Endothelial cell of umbilical vein (primary cell): ENCODE measurements around the gene CHPF2. TPM values are rescaled to one million over a fixed set of nuclear protein-coding genes. Genes with fewer than 3 reads are reported as not detected.

Experiments used
- BruUV-seq: library from RNA; stranded (reverse); fragments of 400-500 nt; replicated peaks from 2 replicates; lab custom pipeline; 2021; lab: Mats Ljungman, UMichigan
- CTCF ChIA-PET: fragments of 300-600, 350-600 bp; sonication (Branson Sonifier 250); formaldehyde crosslinking; loops from one replicate; lab custom pipeline; 2021; ENCODE audit warnings: antibody characterized with exemption, inconsistent platforms; lab: Charles Lee
- POLR2A ChIA-PET: fragments of 300-600, 350-600 bp; sonication (Branson Sonifier 250); formaldehyde crosslinking; loops from one replicate; lab custom pipeline; 2021; ENCODE audit warnings: antibody characterized with exemption, inconsistent platforms; lab: Charles Lee
- DNase-seq: peaks from one replicate; pipeline ENCODE4 v3.0.0-alpha.2; 2011; ENCODE audit warnings: low read depth, low spot score
- FAIRE-seq: peaks from 2 replicates; lab custom pipeline; 2011; peaks lifted over from hg19 to GRCh38; lab: Jason Lieb, UNC
- H2AFZ ChIP-seq: 2 replicates; pipeline ENCODE4 v1.6.0; 2012; ENCODE audit warnings: low read depth, low read length, control low read depth, inconsistent platforms
- H3K27ac ChIP-seq: 2 replicates; pipeline ENCODE4 v1.5.1; 2011; ENCODE audit warnings: low read depth, mild to moderate bottlenecking, control low read depth, low read length, moderate library complexity; ENCODE audit not compliant: insufficient read depth
- H3K27me3 ChIP-seq, 2 experiments: 2 replicates each; pipeline versions ENCODE4 v1.6.0 to v1.6.1; 2011; ENCODE audit warnings: low read length in 2 of 2, mixed read lengths in 1 of 2; ENCODE audit not compliant: control insufficient read depth in 2 of 2, insufficient read depth in 2 of 2
- H3K36me3 ChIP-seq, 2 experiments: 2 replicates in 1 of 2; 3 replicates in 1 of 2; pipeline ENCODE4 v1.5.1; 2011; ENCODE audit warnings: low read length in 2 of 2, mild to moderate bottlenecking in 1 of 2, moderate library complexity in 1 of 2; ENCODE audit not compliant: control insufficient read depth in 2 of 2, insufficient read depth in 2 of 2; ENCODE audit errors: extremely low read depth in 1 of 2
- H3K4me1 ChIP-seq: 3 replicates; pipeline ENCODE4 v1.5.1; 2011; ENCODE audit warnings: mild to moderate bottlenecking, low read length; ENCODE audit not compliant: control insufficient read depth, insufficient read depth; ENCODE audit errors: extremely low read depth
- H3K4me2 ChIP-seq: 2 replicates; pipeline ENCODE4 v1.6.1; 2011; ENCODE audit warnings: low read length, control low read depth, mixed read lengths; ENCODE audit not compliant: insufficient read depth
- H3K4me3 ChIP-seq, 3 experiments: fragments of 200-600 bp in 1 of 3; sonication (generic), shearing (Covaris generic) in 1 of 3; replicated peaks in 1 of 3; 2 replicates each; pipeline ENCODE4 v1.5.1; 2011 to 2016; ENCODE audit warnings: control low read depth in 3 of 3, low read length in 3 of 3, mild to moderate bottlenecking in 2 of 3, inconsistent platforms in 1 of 3, low read depth in 1 of 3, moderate library complexity in 1 of 3; ENCODE audit not compliant: insufficient read depth in 1 of 3
- H3K79me2 ChIP-seq: 2 replicates; pipeline ENCODE4 v1.6.0; 2012; ENCODE audit warnings: low read length, inconsistent platforms; ENCODE audit not compliant: control insufficient read depth, insufficient read depth
- H3K9ac ChIP-seq: replicated peaks from 2 replicates; pipeline ENCODE3; 2011; ENCODE audit warnings: low read length, control low read depth; ENCODE audit not compliant: insufficient read depth; ENCODE audit errors: extremely low read depth
- H3K9me1 ChIP-seq: replicated peaks from 3 replicates; pipeline ENCODE4 v1.6.0; 2011; ENCODE audit warnings: mild to moderate bottlenecking, low read length; ENCODE audit not compliant: control insufficient read depth, insufficient read depth; ENCODE audit errors: extremely low read depth
- H3K9me3 ChIP-seq: replicated peaks from 2 replicates; pipeline ENCODE4 v1.5.1; 2012; ENCODE audit warnings: low read length, inconsistent platforms; ENCODE audit not compliant: control insufficient read depth, insufficient read depth
- H4K20me1 ChIP-seq: replicated peaks from 2 replicates; pipeline ENCODE3; 2011; ENCODE audit warnings: mild to moderate bottlenecking, low read length; ENCODE audit not compliant: control insufficient read depth, insufficient read depth; ENCODE audit errors: extremely low read depth
- EZH2 ChIP-seq: IDR thresholded peaks from 2 replicates; pipeline ENCODE4 v1.6.1; 2012; ENCODE audit warnings: borderline replicate concordance, low read depth, mild to moderate bottlenecking, moderate library complexity, low read length, inconsistent platforms; ENCODE audit not compliant: severe bottlenecking
- FOS ChIP-seq: IDR thresholded peaks from 2 replicates; pipeline ENCODE4 v1.6.1; 2011; ENCODE audit warnings: mild to moderate bottlenecking, low read length, moderate library complexity, borderline replicate concordance; ENCODE audit not compliant: insufficient read depth
- GATA2 ChIP-seq: IDR thresholded peaks from 2 replicates; pipeline ENCODE4 v1.7.0; 2011; ENCODE audit warnings: low read depth, mild to moderate bottlenecking, moderate library complexity, mixed read lengths, low read length; ENCODE audit not compliant: insufficient read length, insufficient read depth
- JUN ChIP-seq: IDR thresholded peaks from 2 replicates; pipeline ENCODE4 v1.6.1; 2011; ENCODE audit warnings: borderline replicate concordance, low read depth; ENCODE audit not compliant: insufficient read length, insufficient read depth
- MAX ChIP-seq: IDR thresholded peaks from 2 replicates; pipeline ENCODE4 v1.6.1; 2011; ENCODE audit not compliant: insufficient read depth, insufficient read length
- MYC ChIP-seq: IDR thresholded peaks from one replicate; pipeline ENCODE4 v1.6.1; 2011; ENCODE audit warnings: mild to moderate bottlenecking, low read depth, low read length
- POLR2A ChIP-seq: IDR thresholded peaks from 2 replicates; pipeline ENCODE4 v1.6.1; 2012; ENCODE audit warnings: low read depth, mild to moderate bottlenecking, control low read depth, low read length
- POLR2AphosphoS5 ChIP-seq: IDR thresholded peaks from 2 replicates; pipeline ENCODE4 v1.6.1; 2012; ENCODE audit warnings: low read depth, mild to moderate bottlenecking, control low read depth, low read length, moderate library complexity; ENCODE audit not compliant: insufficient read depth
- dilution Hi-C: fragments of 300-500 bp; cut with MboI; formaldehyde crosslinking; loops from one replicate; pipeline ENCODE4 v1.15.0; 2019; ENCODE audit warnings: low sequenced_read_pairs; ENCODE audit not compliant: extremely low pct_ligation_motif_present
- intact Hi-C: fragments of 100-400 bp; cut with micrococcal nuclease; formaldehyde crosslinking; loops from one replicate; pipeline ENCODE4 v1.10.0; 2022
- polyA plus RNA-seq, 4 experiments: library from polyadenylated mRNA; depleted of rRNA in 3 of 4; stranded (reverse) in 3 of 4; unstranded in 1 of 4; fragments of >200 nt; gene quantifications; 2 replicates each; pipeline versions ENCODE4 v1.2.1 to v1.2.3, GENCODE V29; 2011 to 2012; ENCODE audit warnings: missing spikeins in 1 of 4
- total RNA-seq: library from RNA; stranded (reverse); gene quantifications from 2 replicates; pipeline ENCODE4 v1.2.3, GENCODE V29; 2021
- TF ChIP-seq, protein P1 (sequence below), 2 donors: IDR thresholded peaks; 1 replicate in 1 of 2; 2 replicates in 1 of 2; pipeline ENCODE4 v1.5.1; 2011; ENCODE audit warnings: low read length in 2 of 2, mild to moderate bottlenecking in 2 of 2, moderate library complexity in 2 of 2, control low read depth in 1 of 2, inconsistent platforms in 1 of 2, low read depth in 1 of 2; ENCODE audit not compliant: insufficient read depth in 1 of 2; ENCODE audit errors: extremely low read depth in 1 of 2

Gene CHPF2
- total and polyA plus RNA-seq, 2 donors (not counting 3 experiments of a cell fraction or from before 2014, with no cell fraction given) = 72.8 to 75.0 TPM

- Histone ChIP-seq H4K20me1 (no peaks in the 10 kb centered on the region), H3K9me1 (no peaks in the 10 kb centered on the region), H3K27ac (no peak overlapping the region), H3K79me2 (no peaks in the 10 kb centered on the region), H3K4me3 (no peak overlapping the region), H2AFZ (no peak overlapping the region), H3K9ac (no peak overlapping the region), H3K4me1 (no peaks in the 10 kb centered on the region), H3K4me2 (no peak overlapping the region), H3K9me3 (no peaks in the 10 kb centered on the region), H3K27me3 (peaks cover 10 to 11% of the 10 kb centered on the region in 2 experiments), H3K36me3 (no peaks in the 10 kb centered on the region)
- DNase-seq (no peak), FAIRE-seq (no peak)
- POLR2A ChIA-PET = no interaction called here
- dilution Hi-C loops (no loop called here), intact Hi-C loops (no loop called here)
- TF ChIP-seq MYC (no peak), POLR2AphosphoS5 (no peak), FOS (no peak), JUN (no peak), GATA2 (no peak), POLR2A (no peak), EZH2 (no peak), MAX (no peak)
- TF ChIP-seq, protein P1, sequence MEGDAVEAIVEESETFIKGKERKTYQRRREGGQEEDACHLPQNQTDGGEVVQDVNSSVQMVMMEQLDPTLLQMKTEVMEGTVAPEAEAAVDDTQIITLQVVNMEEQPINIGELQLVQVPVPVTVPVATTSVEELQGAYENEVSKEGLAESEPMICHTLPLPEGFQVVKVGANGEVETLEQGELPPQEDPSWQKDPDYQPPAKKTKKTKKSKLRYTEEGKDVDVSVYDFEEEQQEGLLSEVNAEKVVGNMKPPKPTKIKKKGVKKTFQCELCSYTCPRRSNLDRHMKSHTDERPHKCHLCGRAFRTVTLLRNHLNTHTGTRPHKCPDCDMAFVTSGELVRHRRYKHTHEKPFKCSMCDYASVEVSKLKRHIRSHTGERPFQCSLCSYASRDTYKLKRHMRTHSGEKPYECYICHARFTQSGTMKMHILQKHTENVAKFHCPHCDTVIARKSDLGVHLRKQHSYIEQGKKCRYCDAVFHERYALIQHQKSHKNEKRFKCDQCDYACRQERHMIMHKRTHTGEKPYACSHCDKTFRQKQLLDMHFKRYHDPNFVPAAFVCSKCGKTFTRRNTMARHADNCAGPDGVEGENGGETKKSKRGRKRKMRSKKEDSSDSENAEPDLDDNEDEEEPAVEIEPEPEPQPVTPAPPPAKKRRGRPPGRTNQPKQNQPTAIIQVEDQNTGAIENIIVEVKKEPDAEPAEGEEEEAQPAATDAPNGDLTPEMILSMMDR (IDR thresholded peaks at IDR 0.05; ENCODE audit: extremely low read depth in 1 of 2, insufficient read depth in 1 of 2, low read depth in 1 of 2, low read length in 2 of 2) = no peak
- BruUV-seq = no TSS peak
- CTCF ChIA-PET = interaction anchor here (0.9 kb wide), 1 partner anchor 16 kb away, joined by 3 read pairs; no protein-coding TSS in a partner anchor
These were observed 28.6 kb downstream of the CHPF2 start for GRCh38 chr7:151260883-151261282.
